UCSD-AML1 (cell line): ENCODE measurements around the gene CARM1.
"Not testable (repeated sequence)": the region's sequence is repeated elsewhere in the genome, so short reads cannot be mapped to it uniquely, and the experiment has no call there.

Source experiments
- DNase-seq: peaks from one replicate; lab custom pipeline; 2025; ENCODE audit not compliant: unreplicated experiment; lab: John Stamatoyannopoulos, UW

Gene CARM1

DNA sequence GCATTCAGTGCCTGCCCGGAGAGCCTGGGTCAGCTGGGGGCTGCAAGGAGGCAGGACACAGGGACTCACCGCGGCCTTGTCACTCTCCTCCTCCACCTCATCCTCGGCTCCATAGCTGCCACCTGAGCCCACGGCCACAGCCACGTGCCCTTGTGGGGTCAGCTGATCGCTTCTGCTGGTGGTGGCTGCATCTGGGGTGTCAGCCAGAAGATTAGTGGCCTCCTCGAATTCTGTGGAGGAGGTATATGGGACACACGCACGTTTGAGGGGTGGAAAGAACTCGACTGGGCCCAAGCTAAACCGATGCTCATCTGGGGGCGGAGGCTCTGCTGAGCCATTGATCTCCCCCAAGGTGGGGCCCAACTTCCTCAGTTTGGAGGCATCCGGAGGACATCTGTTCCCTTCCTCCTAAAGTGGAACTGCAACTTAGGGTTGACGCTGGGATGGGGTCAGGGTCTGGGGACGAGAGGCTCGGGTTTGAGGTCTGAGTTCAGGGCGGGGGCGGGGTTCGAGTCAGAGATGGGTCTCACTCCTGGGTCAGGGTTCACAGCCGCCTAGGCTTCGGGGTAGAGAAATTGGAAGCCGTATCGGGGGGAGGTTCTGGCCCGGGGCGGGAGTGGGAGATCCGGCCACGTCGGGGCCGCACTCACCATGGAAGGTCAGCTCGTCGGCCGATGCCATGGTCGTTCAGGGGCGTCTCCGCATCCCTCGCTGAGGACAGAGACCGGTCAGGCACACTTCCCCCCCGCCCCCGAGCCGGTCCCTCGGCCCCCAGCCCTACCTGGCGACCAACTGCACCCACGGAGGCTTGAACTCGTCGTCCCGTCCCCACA is 56.6 kb downstream of the CARM1 start:
- DNase-seq: peak; percentile 43

DNA sequence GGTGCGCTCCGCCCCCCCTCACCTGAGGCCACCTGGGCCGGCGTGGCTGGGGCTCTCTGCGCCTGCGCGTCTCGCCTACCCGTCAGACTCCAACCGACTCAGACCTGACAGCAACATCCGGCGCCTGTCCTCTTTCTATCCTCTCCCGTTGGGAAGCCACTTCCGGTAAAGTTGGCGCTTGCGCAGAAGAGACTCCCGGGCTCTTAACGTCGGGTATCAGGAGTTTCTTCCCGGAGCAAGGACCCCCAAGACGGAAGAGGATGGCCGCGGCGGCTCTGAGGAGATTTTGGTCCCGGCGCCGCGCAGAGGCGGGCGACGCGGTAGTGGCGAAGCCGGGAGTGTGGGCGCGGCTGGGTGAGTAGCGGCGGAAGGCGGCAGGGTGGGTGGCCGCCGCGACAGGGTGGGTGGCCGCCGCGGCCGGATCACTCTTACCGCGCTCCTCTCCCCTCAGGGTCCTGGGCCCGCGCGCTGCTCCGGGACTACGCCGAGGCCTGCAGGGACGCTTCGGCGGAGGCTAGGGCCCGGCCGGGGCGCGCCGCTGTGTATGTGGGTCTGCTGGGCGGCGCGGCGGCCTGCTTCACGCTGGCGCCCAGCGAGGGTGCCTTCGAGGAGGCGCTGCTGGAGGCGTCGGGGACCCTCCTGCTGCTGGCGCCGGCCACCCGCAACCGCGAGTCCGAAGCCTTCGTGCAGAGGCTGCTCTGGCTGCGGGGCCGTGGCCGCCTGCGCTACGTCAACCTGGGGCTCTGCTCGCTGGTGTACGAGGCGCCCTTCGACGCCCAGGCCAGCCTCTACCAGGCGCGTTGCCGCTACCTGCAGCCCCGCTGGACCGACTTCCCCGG is 57.4 kb downstream of the CARM1 start, which contains the start of the genes TIMM29 and YIPF2:
Gene TIMM29 (plus strand): TSS at position 249 of the 839 bp plus-strand sequence. CDS start 12 bp downstream, at position 261.
Gene YIPF2 (minus strand): TSS at position 77 of the 839 bp plus-strand sequence. CDS start 229 bp downstream, outside the sequence.
- DNase-seq: peak; percentile 96

DNA sequence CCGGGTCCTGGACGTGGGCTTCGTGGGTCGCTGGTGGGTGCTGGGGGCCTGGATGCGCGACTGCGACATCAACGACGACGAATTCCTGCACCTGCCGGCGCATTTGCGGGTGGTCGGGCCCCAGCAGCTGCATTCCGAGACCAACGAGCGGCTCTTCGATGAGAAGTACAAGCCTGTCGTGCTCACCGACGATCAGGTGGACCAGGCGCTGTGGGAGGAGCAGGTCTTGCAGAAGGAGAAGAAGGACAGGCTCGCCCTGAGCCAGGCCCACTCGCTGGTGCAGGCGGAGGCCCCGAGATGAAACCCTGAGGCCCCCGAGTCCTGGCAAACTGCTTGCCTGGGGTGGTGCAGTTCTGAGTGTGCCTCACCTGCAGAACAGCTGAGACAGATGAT is 58.0 kb downstream of the CARM1 start:
- no peak for DNase-seq

DNA sequence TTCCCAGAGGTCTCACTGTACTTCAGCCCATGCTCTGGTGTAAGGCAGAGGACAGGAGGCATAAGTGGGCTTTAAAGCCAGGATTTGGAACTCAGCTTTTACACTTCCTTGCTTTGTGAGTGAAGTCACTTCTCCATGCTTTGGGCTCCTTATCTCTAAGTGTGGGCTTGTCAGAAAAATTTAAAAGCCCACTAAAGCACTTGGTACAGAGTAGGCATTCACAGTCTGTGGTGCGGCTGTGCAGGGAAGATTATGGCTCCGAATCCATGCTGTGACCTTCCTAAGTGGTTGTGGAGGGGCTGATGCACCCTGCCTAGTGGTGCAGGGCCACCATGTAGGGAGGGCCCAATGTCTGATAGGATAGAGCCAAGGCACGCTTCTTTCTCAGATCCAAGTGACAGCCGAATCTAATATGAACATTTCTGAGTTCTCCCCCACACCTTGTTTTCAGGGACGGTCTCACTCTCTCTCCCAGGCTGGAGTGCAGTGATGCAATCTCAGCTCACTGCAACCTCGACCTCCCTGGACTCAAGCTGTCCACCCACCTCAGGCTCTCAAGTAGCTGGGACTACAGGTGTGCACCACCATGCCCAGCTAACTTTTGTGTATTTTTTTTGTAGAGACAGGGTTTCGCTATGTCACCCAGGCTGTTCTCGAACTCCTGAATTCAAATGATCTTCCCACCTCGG is 64.2 kb downstream of the CARM1 start:
- no peak for DNase-seq

DNA sequence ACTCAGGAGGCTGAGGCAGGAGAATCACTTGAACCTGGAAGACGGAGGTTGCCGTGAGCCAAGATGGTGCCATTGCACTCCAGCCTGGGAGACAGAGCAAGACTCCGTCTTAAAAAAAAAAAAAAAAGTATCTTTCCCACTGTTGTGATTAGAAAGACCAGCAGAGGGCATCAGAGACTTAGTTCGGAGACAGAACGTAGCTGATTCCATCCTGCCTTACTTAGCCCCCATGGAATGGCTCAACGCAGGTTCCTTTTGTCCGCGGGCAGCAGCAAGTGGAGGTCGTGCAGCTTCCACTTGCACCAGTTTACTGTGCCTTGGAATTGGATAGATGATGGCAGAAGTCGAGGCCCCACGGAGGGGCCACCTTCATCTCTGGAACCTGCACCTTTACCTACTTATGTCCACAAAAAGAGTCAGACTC is 65.3 kb downstream of the CARM1 start:
- peak; percentile 41 for DNase-seq

DNA sequence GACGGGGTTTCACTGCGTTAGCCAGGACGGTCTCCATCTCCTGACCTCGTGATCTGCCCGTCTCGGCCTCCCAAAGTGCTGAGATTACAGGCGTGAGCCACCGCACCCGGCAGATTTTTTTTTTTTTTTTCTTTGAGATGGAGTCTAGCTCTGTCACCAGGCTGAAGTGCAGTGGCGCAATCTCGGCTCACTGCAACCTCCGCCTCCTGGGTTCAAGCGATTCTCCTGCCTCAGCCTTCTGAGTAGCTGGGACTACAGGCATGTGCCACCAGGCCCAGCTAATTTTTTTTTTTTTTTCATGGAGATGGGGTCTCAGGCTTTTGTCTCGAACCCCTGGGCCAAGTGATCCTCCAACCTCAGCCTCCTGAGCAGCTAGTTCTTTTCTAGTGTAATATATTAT is 70.3 kb downstream of the CARM1 start:
- DNase-seq: not testable (repeated sequence)

DNA sequence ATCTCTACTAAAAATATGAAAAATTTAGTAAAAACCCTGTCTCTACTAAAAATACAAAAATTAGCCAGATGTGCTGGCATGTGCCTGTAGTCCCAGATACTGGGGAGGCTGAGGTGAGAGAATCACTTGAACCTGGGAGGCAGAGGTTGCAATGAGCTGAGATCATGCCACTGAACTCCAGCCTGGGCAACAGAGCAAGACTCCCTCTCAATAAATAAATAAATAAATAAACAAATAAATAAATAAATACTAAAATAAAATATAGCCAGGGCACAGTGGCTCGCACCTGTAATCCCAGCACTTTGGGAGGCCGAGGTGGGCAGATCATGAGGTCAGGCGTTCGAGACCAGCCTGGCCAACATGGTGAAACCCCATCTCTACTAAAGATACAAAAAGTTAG is 72.1 kb downstream of the CARM1 start:
- DNase-seq: not testable (repeated sequence)

DNA sequence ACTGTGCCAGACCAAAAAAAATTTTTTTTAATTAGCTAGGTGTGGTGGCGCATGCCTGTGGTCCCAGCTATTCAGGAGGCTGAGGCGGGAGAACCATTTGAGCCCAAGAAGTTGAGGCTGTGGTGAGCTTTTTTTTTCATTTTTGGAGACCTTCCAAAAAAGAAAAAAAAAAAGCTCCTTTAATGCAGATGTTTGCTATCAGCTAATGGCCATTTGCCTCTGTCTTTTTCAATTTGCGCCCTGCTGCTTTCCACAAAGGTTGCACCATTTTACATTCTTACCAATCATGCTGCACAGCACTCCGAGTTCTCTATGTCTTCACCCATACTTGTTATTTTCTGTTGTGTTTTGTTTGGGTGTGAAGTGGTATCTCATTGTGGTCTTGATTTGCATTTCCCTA is 73.9 kb downstream of the CARM1 start:
- DNase-seq: no peak

DNA sequence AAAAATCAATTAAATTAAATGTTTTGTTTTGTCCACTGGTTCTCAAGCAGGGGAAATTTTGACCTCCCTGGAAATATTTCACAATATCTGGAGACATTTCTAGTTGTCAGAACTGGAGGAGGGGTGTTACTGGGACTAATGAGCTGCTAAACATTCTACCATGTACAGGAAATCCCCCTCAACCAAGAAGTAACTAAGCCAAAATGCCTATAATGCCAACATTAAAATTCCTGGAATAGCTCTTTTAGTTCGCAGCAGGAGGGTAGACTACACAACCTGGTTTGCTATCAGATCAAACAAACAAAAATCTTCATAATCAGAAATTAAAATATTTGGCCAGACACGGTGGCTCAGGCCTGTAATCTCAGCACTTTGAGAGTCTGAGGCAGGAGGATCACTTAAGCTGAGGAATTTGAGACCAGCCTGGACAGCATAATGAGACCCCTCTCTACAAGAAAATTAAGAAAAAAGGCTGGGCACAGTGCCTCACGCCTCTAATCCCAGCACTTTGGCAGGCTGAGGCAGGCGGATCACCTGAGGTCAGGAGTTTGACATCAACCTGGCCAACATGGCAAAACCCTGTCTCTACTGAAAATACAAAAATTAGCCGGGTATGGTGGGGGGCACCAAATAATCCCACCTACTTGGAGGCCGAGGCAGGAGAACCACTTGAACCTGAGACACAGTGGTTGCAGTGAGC is 75.8 kb downstream of the CARM1 start:
- DNase-seq: no peak

DNA sequence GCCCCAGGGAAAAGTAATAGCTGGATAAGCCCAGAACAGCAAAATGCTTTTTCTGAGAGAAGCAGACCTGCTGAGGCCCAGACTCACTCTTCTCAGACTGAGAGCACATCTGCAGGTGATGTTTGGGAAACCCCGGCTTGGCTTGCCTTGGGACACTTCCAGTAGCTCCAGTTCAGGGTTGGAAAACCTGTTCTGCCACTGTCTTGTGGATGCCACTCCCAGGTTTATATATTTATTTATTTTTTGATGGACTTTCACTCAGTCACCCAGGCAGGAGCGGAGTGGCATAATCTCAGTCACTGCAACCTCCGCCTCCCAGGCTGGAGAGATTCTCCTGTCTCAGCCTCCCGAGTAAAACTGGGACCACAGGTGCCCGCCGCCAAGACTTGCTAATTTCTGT is 81.5 kb downstream of the CARM1 start:
- no peak for DNase-seq

DNA sequence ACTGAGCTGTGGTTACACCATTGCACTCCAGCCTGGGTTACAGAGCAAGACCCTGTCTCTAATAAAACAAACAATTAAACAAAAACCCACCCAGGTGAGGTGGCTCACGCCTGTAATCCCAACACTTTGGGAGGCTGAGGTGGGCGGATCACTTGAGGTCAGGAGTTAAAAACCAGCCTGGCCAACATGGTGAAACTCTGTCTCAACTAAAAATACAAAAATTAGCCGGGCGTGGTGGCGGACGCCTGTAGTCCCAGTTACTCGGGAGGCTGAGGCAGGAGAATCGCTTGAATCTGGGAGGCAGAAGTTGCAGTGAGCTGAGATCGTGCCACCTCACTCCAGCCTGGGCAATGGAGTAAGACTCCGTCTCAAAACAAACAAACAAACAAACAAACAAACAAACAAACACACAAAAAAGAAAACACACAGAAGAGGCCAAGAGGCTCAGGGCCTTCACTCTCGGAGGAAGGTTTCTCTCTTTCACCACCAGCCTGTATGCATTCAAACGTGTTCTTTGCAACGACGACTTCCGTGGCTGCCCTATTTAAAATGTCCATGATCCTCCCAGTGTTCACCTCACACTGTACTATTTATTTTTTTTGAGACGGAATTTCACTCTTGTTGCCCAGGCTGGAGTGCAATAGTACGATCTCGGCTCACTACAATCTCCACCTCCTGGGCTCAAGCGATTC is 88.1 kb downstream of the CARM1 start:
- DNase-seq: not testable (repeated sequence)

DNA sequence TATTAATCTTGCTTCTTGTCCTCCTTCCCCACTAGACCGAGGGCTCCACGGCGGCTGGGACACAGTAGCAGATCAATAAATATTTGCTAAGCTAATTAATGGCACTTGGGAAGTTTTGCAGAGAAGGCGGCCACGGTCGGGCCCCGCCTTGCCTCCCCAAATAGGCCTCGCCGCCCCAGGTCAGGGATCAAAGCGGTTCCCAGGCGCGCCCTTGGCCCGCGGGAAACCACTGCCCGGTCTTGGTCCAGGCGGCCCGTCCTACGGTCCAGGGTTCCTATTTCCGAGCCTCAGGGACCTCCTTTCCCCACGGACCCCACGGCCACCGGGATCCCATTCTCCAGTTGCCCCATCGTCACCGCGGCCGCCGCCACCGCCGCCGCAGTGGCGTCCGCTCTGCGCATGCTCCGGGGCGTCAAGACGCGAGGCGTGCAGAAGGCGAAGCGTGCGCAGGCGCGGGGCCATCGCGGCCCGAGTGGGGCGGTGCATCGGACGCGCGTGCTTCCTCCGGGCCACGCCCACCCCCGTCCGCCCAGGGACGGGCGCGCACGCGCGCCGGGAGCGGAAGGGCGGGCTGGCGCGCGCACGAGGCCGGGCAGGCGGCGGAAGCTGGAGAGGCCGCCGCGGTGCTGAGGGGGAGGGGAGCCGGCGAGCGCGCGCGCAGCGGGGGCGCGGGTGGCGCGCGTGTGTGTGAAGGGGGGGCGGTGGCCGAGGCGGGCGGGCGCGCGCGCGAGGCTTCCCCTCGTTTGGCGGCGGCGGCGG is 89.1 kb downstream of the CARM1 start, which contains the start of gene SMARCA4:
Gene SMARCA4 (plus strand): TSS at position 717 of the 759 bp plus-strand sequence. CDS start 23,122 bp downstream, outside the sequence.
- peak; percentile 99 for DNase-seq

DNA sequence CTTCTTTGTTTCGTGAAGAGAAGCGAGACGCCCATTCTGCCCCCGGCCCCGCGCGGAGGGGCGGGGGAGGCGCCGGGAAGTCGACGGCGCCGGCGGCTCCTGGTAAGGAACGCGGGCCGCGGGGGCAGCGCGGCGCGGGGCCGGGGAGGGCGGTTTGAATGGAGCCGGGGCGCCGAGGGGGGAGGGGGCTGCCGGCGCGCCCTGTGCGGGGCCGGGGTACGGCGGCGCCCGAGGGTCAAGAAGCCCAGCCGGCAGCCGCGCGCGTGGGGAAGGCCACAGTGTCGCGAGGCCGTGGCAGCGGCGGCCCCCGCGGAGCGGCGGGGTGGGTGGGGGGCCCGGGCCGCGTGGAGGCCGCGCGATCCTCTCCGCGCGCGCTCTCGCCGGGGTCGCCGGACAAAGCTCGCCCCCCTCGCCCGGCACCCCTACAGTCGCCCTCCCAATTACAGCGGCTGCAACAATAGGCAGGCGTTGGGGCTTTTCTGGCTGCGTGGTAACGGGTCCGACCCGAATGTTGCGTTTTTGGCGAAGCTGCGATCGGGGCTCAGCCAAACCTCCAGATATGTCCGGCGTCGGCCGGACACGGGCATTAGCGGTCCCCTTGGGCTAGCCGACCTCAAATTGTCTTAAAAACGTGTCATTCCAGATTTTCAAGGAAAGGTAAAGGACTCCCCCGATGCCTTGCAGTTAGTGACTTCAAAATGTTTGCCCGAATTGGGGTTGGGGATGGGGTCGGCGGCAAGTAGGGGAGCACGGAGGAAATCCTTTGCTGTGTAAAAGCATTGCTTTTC is 89.9 kb downstream of the CARM1 start:
- DNase-seq: peak; percentile 87

DNA sequence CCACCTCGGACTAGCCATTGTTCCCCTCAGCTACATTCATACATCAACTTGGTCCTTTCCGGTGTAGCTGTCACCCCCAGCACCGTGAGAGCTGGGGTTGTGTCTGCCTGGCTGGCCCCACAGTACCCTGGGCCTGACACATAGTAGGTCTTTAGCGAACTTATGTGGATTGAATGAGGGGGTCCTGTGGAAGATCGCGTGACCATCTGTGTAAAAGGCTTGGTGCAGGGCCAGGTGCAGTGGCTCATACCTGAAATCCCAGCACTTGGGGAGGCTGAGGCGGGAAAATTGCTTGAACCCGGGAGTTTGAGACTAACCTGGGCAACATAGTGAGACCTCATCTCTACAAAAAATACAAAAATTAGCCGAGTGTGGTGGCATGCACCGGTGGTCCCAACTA is 91.5 kb downstream of the CARM1 start:
- no peak for DNase-seq

DNA sequence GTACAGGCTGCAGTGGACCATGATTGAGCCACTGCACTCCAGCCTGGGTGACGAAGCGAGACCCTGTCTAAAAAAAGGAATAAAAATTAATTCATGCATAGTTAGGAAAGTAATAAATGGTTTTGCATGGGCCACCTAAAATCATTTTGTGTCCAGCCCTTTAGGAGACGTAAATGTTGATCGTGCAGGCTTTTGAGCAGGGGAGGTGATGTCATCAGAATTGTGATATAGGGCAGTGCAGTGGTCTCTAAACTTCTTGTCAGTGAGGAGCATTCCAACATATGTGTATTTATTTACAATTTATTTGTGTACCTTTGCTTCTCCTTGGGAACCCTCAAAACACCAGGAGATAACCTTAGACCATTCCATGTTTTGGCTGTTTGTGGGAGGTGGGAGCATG is 92.5 kb downstream of the CARM1 start:
- DNase-seq: no peak

DNA sequence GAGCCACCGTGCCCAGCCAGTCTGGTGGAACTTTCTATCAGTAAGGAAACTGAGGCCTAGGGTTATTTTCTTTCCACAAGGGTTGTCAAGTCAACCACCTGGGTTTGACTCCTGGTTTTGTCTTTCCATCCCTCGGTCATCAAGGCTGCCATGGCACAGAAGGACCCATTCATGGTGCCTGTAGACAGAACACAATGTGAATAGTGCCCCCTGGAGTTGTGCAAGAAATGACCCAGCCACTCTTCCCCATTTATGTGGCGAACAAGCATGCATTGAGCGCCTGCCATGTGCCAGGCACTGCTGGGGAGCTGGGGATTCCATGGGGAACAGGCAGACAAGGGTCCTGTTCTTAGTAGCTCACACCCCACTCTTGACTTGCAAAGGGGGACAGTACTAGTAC is 93.5 kb downstream of the CARM1 start:
- DNase-seq: no peak

DNA sequence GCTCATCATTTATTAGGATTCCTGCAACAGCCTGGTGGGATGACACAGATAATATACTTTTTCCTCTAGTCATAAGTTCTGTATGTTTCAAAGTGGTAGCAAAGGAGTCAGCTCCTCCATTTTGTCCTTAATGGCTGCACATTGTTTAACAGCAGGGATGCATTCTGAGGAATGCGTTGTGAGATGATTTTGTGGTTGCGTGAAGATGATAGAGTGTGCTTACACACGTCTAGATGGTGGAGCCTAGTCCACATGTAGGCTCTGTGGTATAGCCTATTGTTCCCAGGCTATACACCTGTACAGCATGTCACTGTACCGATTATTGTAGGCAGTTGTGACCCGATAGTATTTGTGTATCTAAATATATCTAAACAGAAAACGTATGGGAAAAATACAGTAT is 94.0 kb downstream of the CARM1 start:
- DNase-seq: no peak

DNA sequence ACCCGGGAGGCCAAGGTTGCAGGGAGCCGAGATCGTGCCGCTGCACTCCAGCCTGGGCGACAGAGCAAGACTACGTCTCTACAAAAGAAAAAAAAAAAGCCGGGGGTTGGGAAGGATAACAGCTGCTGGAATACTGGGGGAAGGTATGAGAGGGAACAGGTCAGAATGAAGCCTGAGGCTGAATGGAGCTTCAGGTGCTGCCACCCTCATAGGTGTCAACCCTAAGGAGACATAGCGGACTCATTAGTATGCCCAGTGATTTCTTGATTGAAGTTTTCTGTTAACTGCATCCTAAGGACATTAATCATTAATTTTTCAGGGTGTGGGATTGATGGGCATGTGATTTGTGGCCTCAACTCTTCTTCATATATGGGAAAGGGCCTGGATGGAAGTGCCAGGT is 95.5 kb downstream of the CARM1 start:
- DNase-seq: no peak
